Prostate gland (tissue), 2 donors: ENCODE measurements around the gene C17orf107. TPM values are rescaled to one million over a fixed set of nuclear protein-coding genes. Genes with fewer than 3 reads are reported as not detected.

Source experiments
- DNase-seq: peaks from one replicate; pipeline ENCODE4 v3.0.0-alpha.2; 2019; ENCODE audit warnings: low spot score
- H3K27ac ChIP-seq, 2 donors: fragments of 200-600 bp; sonication (generic); 2 replicates each; pipeline ENCODE4 v1.5.1; 2017 to 2019
- H3K27me3 ChIP-seq: fragments of 200-600 bp; sonication (generic); replicated peaks from 2 replicates; pipeline ENCODE4 v1.5.1; 2019; ENCODE audit not compliant: insufficient read depth
- H3K36me3 ChIP-seq, 2 donors: fragments of 200-600 bp; sonication (generic); 1 replicate in 1 of 2; 2 replicates in 1 of 2; pipeline versions ENCODE4 v1.5.1 to v1.8.1; 2017 to 2019
- H3K4me1 ChIP-seq: fragments of 200-600 bp; sonication (generic); replicated peaks from 2 replicates; pipeline ENCODE4 v1.5.1; 2019
- H3K4me3 ChIP-seq, 2 donors: fragments of 200-600 bp; sonication (generic); 2 replicates each; pipeline ENCODE4 v1.5.1; 2017 to 2019
- H3K9me3 ChIP-seq: fragments of 200-600 bp; sonication (generic); 2 replicates; pipeline ENCODE4 v1.5.1; 2017
- POLR2A ChIP-seq: fragments of 450-650 bp; IDR thresholded peaks from one replicate; pipeline ENCODE4 v1.6.1; 2016; ENCODE audit warnings: antibody characterized with exemption, mild to moderate bottlenecking
- POLR2AphosphoS5 ChIP-seq: sonication (generic); formaldehyde crosslinking; IDR thresholded peaks from one replicate; pipeline ENCODE4 v1.6.1; 2017; ENCODE audit warnings: antibody characterized with exemption
- WGBS: methylation state at CpG from one replicate; pipeline ENCODE4 v1.1.5; 2018; 5-methylcytosine and 5-hydroxymethylcytosine counted together
- intact Hi-C: fragments of 100-400 bp; cut with DNase I; formaldehyde crosslinking; loops from one replicate; pipeline ENCODE4 v1.14.2; 2022
- total RNA-seq, 2 donors: library from RNA; depleted of rRNA; stranded (reverse); fragments of >200 nt; gene quantifications; one replicate each; pipeline ENCODE4 v1.1.0, GENCODE V29; 2016
- TF ChIP-seq, protein P1 (sequence below), 4 experiments: fragments of 200-600 bp in 2 of 4; fragments of 450-650 bp in 2 of 4; sonication (generic) in 2 of 4; IDR thresholded peaks; 1 replicate in 3 of 4; 2 replicates in 1 of 4; pipeline ENCODE4 v1.5.1; 2016 to 2019; ENCODE audit warnings: antibody characterized with exemption in 4 of 4, mild to moderate bottlenecking in 2 of 4, moderate library complexity in 2 of 4

C17orf107 gene
- total RNA-seq, 2 donors from 2014 or later: 2.4 to 15.4 TPM

DNA sequence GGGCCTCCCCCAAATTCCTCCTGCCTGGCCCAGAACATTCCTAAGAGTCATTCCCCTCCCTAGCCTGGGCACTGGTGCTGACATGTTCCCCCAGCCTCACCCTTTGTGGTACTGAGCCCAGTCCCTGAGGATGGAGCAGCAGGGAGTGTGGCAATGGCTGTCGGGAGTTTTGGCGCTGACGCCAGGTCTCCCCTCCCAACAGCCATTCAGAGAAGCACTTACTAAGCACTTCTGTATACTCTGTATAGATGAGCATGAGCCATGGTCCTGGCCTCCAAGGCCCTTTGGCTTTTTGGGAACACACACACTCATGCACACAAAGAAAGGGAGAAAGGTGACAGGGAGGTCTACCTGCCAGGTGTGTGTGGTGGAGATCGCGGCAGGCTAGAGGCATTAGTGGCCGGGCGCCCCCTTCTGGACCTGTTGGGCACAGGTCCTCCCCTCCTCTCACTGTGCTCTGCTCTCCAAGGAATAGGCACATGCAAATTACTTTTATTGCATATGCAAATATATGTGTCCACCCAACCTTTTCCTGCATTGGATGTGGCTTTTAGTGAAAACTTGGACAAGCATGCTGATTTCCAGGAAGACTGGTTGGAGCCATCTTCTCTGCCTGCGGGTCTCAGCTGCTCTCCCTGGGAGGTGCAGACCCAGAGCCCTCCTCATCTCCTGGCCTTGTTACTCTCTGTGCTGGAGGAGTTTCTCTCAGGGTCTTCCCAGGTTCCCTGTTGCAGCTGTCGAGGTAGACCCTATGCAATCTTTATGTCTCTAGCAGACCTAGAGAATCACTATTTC lies 17.4 kb upstream of the C17orf107 start:
- Histone ChIP-seq H3K4me3 (no peak overlapping the region), H3K4me1 (no peaks in the 10 kb centered on the region), H3K36me3 (peaks cover 13 to 16% of the 10 kb centered on the region in 2 donors), H3K27me3 (no peaks in the 10 kb centered on the region), H3K9me3 (no peaks in the 10 kb centered on the region), H3K27ac (no peak overlapping the region)
- intact Hi-C loops: no loop called here
- TF ChIP-seq POLR2A (no peak), POLR2AphosphoS5 (peak; percentile 57)
- TF ChIP-seq, protein P1, sequence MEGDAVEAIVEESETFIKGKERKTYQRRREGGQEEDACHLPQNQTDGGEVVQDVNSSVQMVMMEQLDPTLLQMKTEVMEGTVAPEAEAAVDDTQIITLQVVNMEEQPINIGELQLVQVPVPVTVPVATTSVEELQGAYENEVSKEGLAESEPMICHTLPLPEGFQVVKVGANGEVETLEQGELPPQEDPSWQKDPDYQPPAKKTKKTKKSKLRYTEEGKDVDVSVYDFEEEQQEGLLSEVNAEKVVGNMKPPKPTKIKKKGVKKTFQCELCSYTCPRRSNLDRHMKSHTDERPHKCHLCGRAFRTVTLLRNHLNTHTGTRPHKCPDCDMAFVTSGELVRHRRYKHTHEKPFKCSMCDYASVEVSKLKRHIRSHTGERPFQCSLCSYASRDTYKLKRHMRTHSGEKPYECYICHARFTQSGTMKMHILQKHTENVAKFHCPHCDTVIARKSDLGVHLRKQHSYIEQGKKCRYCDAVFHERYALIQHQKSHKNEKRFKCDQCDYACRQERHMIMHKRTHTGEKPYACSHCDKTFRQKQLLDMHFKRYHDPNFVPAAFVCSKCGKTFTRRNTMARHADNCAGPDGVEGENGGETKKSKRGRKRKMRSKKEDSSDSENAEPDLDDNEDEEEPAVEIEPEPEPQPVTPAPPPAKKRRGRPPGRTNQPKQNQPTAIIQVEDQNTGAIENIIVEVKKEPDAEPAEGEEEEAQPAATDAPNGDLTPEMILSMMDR (IDR thresholded peaks at IDR 0.05): peak; percentile 72 to 89 (median 80)
- DNase-seq: peak; percentile 74
- WGBS: 32% methylated on average over 9 of the region's 9 CpGs

DNA sequence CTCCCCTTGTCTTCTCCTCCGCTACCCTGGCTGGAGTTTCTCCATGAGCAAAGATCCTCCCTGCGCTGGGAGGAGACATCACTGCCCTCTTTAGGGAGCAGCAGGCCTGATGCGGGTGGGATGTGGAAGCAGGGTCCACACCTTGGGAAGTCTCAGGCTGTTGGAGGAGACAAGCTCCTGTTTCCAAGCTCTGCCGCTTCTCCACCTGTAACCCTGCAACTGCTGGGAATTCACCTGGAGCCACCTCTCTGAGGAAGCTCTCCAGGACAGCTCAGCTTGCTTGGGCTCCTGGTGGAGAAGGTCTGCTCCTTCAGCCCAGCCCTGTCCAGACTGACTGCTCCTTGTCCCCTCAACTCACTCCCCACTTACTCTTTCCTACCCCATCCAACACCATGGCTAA lies 14.8 kb upstream of the C17orf107 start:
- no peaks in the 10 kb centered on the region for H3K4me1 ChIP-seq
- no peak overlapping the region for H3K27ac ChIP-seq
- 100% methylated on average over 4 of the region's 4 CpGs for WGBS
- peaks cover 13 to 20% of the 10 kb centered on the region in 2 donors for H3K36me3 ChIP-seq
- TF ChIP-seq POLR2A (no peak), POLR2AphosphoS5 (no peak)
- TF ChIP-seq, protein P1 (IDR thresholded peaks at IDR 0.05): no peak
- intact Hi-C loops: no loop called here
- H3K27me3 ChIP-seq: no peaks in the 10 kb centered on the region
- H3K4me3 ChIP-seq: no peak overlapping the region
- H3K9me3 ChIP-seq: no peaks in the 10 kb centered on the region
- no peak for DNase-seq

DNA sequence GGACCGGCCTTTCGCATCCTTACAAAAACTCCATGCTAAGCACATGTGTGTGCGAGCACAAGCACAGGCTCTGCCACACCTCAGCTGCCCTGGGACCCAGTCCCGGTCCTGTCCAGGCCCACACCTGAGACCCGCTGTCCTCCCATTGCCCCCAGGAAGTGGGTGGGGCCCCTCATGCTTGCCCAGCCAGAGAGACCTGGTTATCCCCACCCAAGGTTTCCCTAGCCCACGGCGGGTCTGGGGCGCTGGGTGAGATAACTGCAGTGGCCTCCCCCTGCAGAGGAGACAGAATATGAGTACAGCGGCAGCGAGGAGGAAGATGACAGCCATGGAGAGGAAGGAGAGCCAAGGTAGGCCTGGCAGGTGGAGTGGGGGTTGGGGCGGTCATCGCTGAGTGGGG lies 12.5 kb upstream of the C17orf107 start:
- no peaks in the 10 kb centered on the region for H3K9me3 ChIP-seq
- intact Hi-C loops: loop anchor here (5.0 kb wide), 2 partner anchors 100 to 155 kb away; partner anchors contain the start of genes GLTPD2, MED11 and VMO1
- no peak overlapping the region for H3K27ac ChIP-seq
- H3K4me3 ChIP-seq: no peak overlapping the region
- 95% methylated on average over 12 of the region's 12 CpGs for WGBS
- no peaks in the 10 kb centered on the region for H3K27me3 ChIP-seq
- peaks cover 13 to 35% of the 10 kb centered on the region in 2 donors for H3K36me3 ChIP-seq
- no peaks in the 10 kb centered on the region for H3K4me1 ChIP-seq
- no peak for DNase-seq
- TF ChIP-seq POLR2A (no peak), POLR2AphosphoS5 (no peak)
- TF ChIP-seq, protein P1 (IDR thresholded peaks at IDR 0.05): no peak

DNA sequence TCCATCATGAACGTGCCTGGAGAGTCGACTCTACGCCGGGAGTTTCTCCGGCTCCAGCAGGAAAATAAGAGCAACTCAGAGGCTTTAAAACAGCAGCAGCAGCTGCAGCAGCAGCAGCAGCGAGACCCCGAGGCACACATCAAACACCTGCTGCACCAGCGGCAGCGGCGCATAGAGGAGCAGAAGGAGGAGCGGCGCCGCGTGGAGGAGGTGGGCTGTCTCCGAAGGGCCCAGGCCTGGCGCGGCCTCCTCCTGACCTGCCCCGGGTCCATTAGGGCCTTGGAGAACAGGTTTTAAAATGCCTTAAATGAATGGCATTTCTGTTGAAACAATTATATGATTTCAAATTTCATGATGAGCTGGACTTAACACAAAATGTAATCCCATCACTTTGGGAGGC lies 11.8 kb upstream of the C17orf107 start:
- H3K4me3 ChIP-seq: no peak overlapping the region
- no peaks in the 10 kb centered on the region for H3K4me1 ChIP-seq
- intact Hi-C loops: loop anchor here (5.0 kb wide), 2 partner anchors 100 to 155 kb away; partner anchors contain the start of genes GLTPD2, MED11 and VMO1
- H3K36me3 ChIP-seq: peaks cover 13 to 36% of the 10 kb centered on the region in 2 donors
- TF ChIP-seq, protein P1 (IDR thresholded peaks at IDR 0.05): no peak
- TF ChIP-seq POLR2AphosphoS5 (no peak), POLR2A (no peak)
- no peak for DNase-seq
- H3K9me3 ChIP-seq: no peaks in the 10 kb centered on the region
- no peaks in the 10 kb centered on the region for H3K27me3 ChIP-seq
- no peak overlapping the region for H3K27ac ChIP-seq
- 87% methylated on average over 18 of the region's 18 CpGs for WGBS
